ENCODE measurements around the gene QRICH1. TPM values are rescaled to one million over a fixed set of nuclear protein-coding genes. Genes with fewer than 3 reads are reported as not detected.

Gene QRICH1
- total RNA-seq, 1 donor from 2014 or later = 56.0 TPM

GRCh38 chr3:49035281-49035680, 58.6 kb downstream of the QRICH1 start:
- DNase-seq (ENCODE audit: low read depth in 2 of 2) = no peak

GRCh38 chr3:49034650-49035049, 59.2 kb downstream of the QRICH1 start:
- no peak for DNase-seq (ENCODE audit: low read depth in 2 of 2)

GRCh38 chr3:49032646-49033304, 61.1 kb downstream of the QRICH1 start:
- no peak for DNase-seq (ENCODE audit: low read depth in 2 of 2)

GRCh38 chr3:49030321-49030720, 63.5 kb downstream of the QRICH1 start:
- DNase-seq (ENCODE audit: low read depth in 2 of 2) = no peak

GRCh38 chr3:49029563-49029884, 64.3 kb downstream of the QRICH1 start:
- DNase-seq (ENCODE audit: low read depth in 2 of 2) = no peak

- peak; percentile 94 to 96 for DNase-seq (ENCODE audit: low read depth in 2 of 2)
Measured at GRCh38 chr3:49028673-49029562, 65.0 kb downstream of the QRICH1 start, which contains the start of gene IMPDH2. TSS of gene IMPDH2 (minus strand) at chr3:49029398. CDS start at chr3:49029350, 48 bp downstream.

GRCh38 chr3:49028298-49028672, 65.6 kb downstream of the QRICH1 start:
- no peak for DNase-seq (ENCODE audit: low read depth in 2 of 2)

GRCh38 chr3:49027634-49028033, 66.2 kb downstream of the QRICH1 start:
- DNase-seq (ENCODE audit: low read depth in 2 of 2) = no peak

- DNase-seq (ENCODE audit: low read depth in 2 of 2) = no peak
Measured at GRCh38 chr3:49026536-49026935, 67.3 kb downstream of the QRICH1 start.

- no peak for DNase-seq (ENCODE audit: low read depth in 2 of 2)
Measured at GRCh38 chr3:49025793-49026520, 67.9 kb downstream of the QRICH1 start.

- DNase-seq (ENCODE audit: low read depth in 2 of 2) = no peak
Measured at GRCh38 chr3:49025005-49025792, 68.7 kb downstream of the QRICH1 start.

GRCh38 chr3:49024449-49024848, 69.4 kb downstream of the QRICH1 start:
- no peak for DNase-seq (ENCODE audit: low read depth in 2 of 2)

GRCh38 chr3:49023775-49024174, 70.1 kb downstream of the QRICH1 start:
- DNase-seq (ENCODE audit: low read depth in 2 of 2) = no peak

- no peak for DNase-seq (ENCODE audit: low read depth in 2 of 2)
Measured at GRCh38 chr3:49022688-49023171, 71.1 kb downstream of the QRICH1 start.

- peak; percentile 96 to 97 for DNase-seq (ENCODE audit: low read depth in 2 of 2)
Measured at GRCh38 chr3:49021813-49022687, 71.8 kb downstream of the QRICH1 start, which contains the start of gene NDUFAF3. TSS of gene NDUFAF3 (plus strand) at chr3:49022121. CDS start at chr3:49022145, 24 bp downstream.

GRCh38 chr3:49021213-49021812, 72.6 kb downstream of the QRICH1 start:
- DNase-seq (ENCODE audit: low read depth in 2 of 2) = peak; percentile 96 to 97

GRCh38 chr3:49020330-49021212, 73.3 kb downstream of the QRICH1 start:
- DNase-seq (ENCODE audit: low read depth in 2 of 2) = peak; percentile 27 to 54

- no peak for DNase-seq (ENCODE audit: low read depth in 2 of 2)
Measured at GRCh38 chr3:49019941-49020329, 73.9 kb downstream of the QRICH1 start.

GRCh38 chr3:49018707-49019006, 75.2 kb downstream of the QRICH1 start:
- DNase-seq (ENCODE audit: low read depth in 2 of 2) = no peak
